Liver (tissue), 9 donors: ENCODE data around the gene GBA2. TPM values are rescaled to one million over a fixed set of nuclear protein-coding genes. Genes with fewer than 3 reads are reported as not detected.

Source experiments
- DNase-seq: peaks from one replicate; pipeline ENCODE4 v3.0.0-alpha.2; 2017; ENCODE audit warnings: low spot score
- H3K27ac ChIP-seq, 2 donors: one replicate each; pipeline ENCODE4 v1.7.0; 2013; ENCODE audit warnings: inconsistent platforms in 2 of 2, low read length in 2 of 2, control low read depth in 1 of 2, low read depth in 1 of 2, mild to moderate bottlenecking in 1 of 2
- H3K27me3 ChIP-seq, 4 donors: one replicate each; pipeline versions ENCODE4 v1.6.1 to v1.7.0; 2013; ENCODE audit warnings: low read length in 3 of 4, inconsistent platforms in 1 of 4, mild to moderate bottlenecking in 1 of 4, moderate library complexity in 1 of 4; ENCODE audit not compliant: control insufficient read depth in 4 of 4, insufficient read depth in 4 of 4
- H3K36me3 ChIP-seq, 4 donors: one replicate each; pipeline versions ENCODE4 v1.6.1 to v1.7.0; 2013; ENCODE audit warnings: low read length in 3 of 4, mild to moderate bottlenecking in 3 of 4, low read depth in 1 of 4, moderate library complexity in 1 of 4; ENCODE audit not compliant: control insufficient read depth in 4 of 4, insufficient read depth in 3 of 4
- H3K4me1 ChIP-seq, 4 donors: one replicate each; pipeline versions ENCODE4 v1.6.1 to v1.7.0; 2013; ENCODE audit warnings: low read length in 3 of 4, mild to moderate bottlenecking in 3 of 4, moderate library complexity in 1 of 4; ENCODE audit not compliant: control insufficient read depth in 4 of 4, insufficient read depth in 4 of 4
- H3K4me3 ChIP-seq, 3 donors: one replicate each; pipeline versions ENCODE4 v1.6.1 to v1.7.0; 2013; ENCODE audit warnings: low read length in 3 of 3, control low read depth in 1 of 3, low read depth in 1 of 3, mild to moderate bottlenecking in 1 of 3
- H3K9ac ChIP-seq, 2 donors: one replicate each; pipeline ENCODE4 v1.7.0; 2013; ENCODE audit warnings: low read length in 2 of 2, mild to moderate bottlenecking in 2 of 2, moderate library complexity in 2 of 2, control low read depth in 1 of 2, low read depth in 1 of 2
- H3K9me3 ChIP-seq, 4 donors: one replicate each; pipeline versions ENCODE4 v1.6.1 to v1.7.0; 2013; ENCODE audit warnings: low read length in 3 of 4; ENCODE audit not compliant: control insufficient read depth in 4 of 4
- ATF3 ChIP-seq: IDR thresholded peaks from 2 replicates; pipeline ENCODE4 v1.6.1; 2016; ENCODE audit warnings: antibody characterized with exemption
- CTCF ChIP-seq: fragments of 150-350 bp; IDR thresholded peaks from 2 replicates; pipeline ENCODE4 v1.5.1; 2017; ENCODE audit warnings: improper control_type of control experiment, low read depth, low read length; ENCODE audit not compliant: missing input control
- EGR1 ChIP-seq, 2 donors: IDR thresholded peaks; 2 replicates each; pipeline ENCODE4 v1.6.1; 2016 to 2018; ENCODE audit warnings: antibody characterized with exemption in 2 of 2, low read depth in 2 of 2
- FOXA1 ChIP-seq: IDR thresholded peaks from 2 replicates; pipeline ENCODE4 v1.6.1; 2016; ENCODE audit warnings: antibody characterized with exemption
- FOXA2 ChIP-seq: IDR thresholded peaks from 2 replicates; pipeline ENCODE4 v1.6.1; 2016; ENCODE audit warnings: antibody characterized with exemption
- GABPA ChIP-seq, 2 donors: IDR thresholded peaks in 1 of 2; conservative IDR thresholded peaks in 1 of 2; 2 replicates each; pipeline ENCODE4 v1.6.1; 2016; ENCODE audit warnings: antibody characterized with exemption in 2 of 2, mild to moderate bottlenecking in 1 of 2, moderate library complexity in 1 of 2
- HNF4A ChIP-seq, 2 donors: conservative IDR thresholded peaks; 2 replicates each; pipeline ENCODE4 v1.6.1; 2016; ENCODE audit warnings: antibody characterized with exemption in 2 of 2, mild to moderate bottlenecking in 2 of 2
- HNF4G ChIP-seq: IDR thresholded peaks from 2 replicates; pipeline ENCODE4 v1.6.1; 2016; ENCODE audit warnings: antibody characterized with exemption
- JUND ChIP-seq, 2 donors: IDR thresholded peaks; 2 replicates each; pipeline ENCODE4 v1.6.1; 2016; ENCODE audit warnings: antibody characterized with exemption in 2 of 2
- MAX ChIP-seq: IDR thresholded peaks from 2 replicates; pipeline ENCODE4 v1.6.1; 2016; ENCODE audit warnings: antibody characterized with exemption
- NR2F2 ChIP-seq: IDR thresholded peaks from 2 replicates; pipeline ENCODE4 v1.6.1; 2016; ENCODE audit warnings: antibody characterized with exemption
- RAD21 ChIP-seq, 2 donors: IDR thresholded peaks; 2 replicates each; pipeline ENCODE4 v1.6.1; 2016; ENCODE audit warnings: antibody characterized with exemption in 2 of 2, mild to moderate bottlenecking in 2 of 2
- REST ChIP-seq: IDR thresholded peaks from 2 replicates; pipeline ENCODE4 v1.6.1; 2016; ENCODE audit warnings: antibody characterized with exemption, mild to moderate bottlenecking
- RXRA ChIP-seq, 2 donors: IDR thresholded peaks; 2 replicates each; pipeline ENCODE4 v1.6.1; 2017 to 2018; ENCODE audit warnings: antibody characterized with exemption in 2 of 2, mild to moderate bottlenecking in 1 of 2
- SP1 ChIP-seq: IDR thresholded peaks from 2 replicates; pipeline ENCODE4 v1.6.1; 2018; ENCODE audit warnings: antibody characterized with exemption, mild to moderate bottlenecking
- TAF1 ChIP-seq: conservative IDR thresholded peaks from 2 replicates; pipeline ENCODE4 v1.6.1; 2016; ENCODE audit warnings: antibody characterized with exemption, mild to moderate bottlenecking
- YY1 ChIP-seq: IDR thresholded peaks from 2 replicates; pipeline ENCODE4 v1.6.1; 2016; ENCODE audit warnings: antibody characterized with exemption, mild to moderate bottlenecking
- ZBTB33 ChIP-seq: IDR thresholded peaks from 2 replicates; pipeline ENCODE4 v1.6.1; 2016; ENCODE audit warnings: antibody characterized with exemption
- WGBS: extraction: QIAGEN DNeasy Blood & Tissue Kit; methylation state at CpG from one replicate; pipeline ENCODE4 v1.1.7; 2013; 5-methylcytosine and 5-hydroxymethylcytosine counted together
- polyA plus RNA-seq, 2 donors: library from polyadenylated mRNA; stranded (reverse) in 1 of 2; unstranded in 1 of 2; fragments of 200-250 nt in 1 of 2; fragments of >200 nt in 1 of 2; fragmentation: Nextera tagmentation in 1 of 2; extraction: Ambion mirVana in 1 of 2; gene quantifications; one replicate each; pipeline versions ENCODE4 v1.2.1 to v1.2.3, GENCODE V29; 2013 to 2015
- total RNA-seq, 2 donors: library from RNA; depleted of rRNA; stranded (reverse); fragments of >200 nt; gene quantifications; one replicate each; pipeline ENCODE4 v1.2.3, GENCODE V29; 2014
- donor health status: healthy.
- donor health status: healthy.
- donor health status: healthy.
- donor health status: healthy.
- donor health status: healthy.

Gene GBA2
- total and polyA plus RNA-seq, 4 donors, result 24.1 to 65.3 (median 25.8) TPM

GRCh38 chr9:35738186-35738585, 10.8 kb downstream of the GBA2 start:
- no peaks in the 10 kb centered on the region for H3K9me3 ChIP-seq
- TF ChIP-seq HNF4A (conservative IDR thresholded peaks at IDR 0.05) (no peak), REST (no peak), ATF3 (no peak), FOXA1 (no peak), SP1 (no peak), JUND (IDR thresholded peaks at IDR 0.05) (no peak), EGR1 (IDR thresholded peaks at IDR 0.05; ENCODE audit: low read depth in 2 of 2) (no peak), ZBTB33 (no peak), TAF1 (no peak), GABPA (IDR thresholded peaks at IDR 0.05 in 1 of 2, conservative IDR thresholded peaks at IDR 0.05 in 1 of 2) (no peak), FOXA2 (no peak), RXRA (IDR thresholded peaks at IDR 0.05) (no peak), YY1 (no peak), CTCF (no peak), RAD21 (IDR thresholded peaks at IDR 0.05) (no peak), HNF4G (no peak), NR2F2 (no peak), MAX (no peak)
- no peaks in the 10 kb centered on the region for H3K27me3 ChIP-seq
- no peak overlapping the region for H3K27ac ChIP-seq
- WGBS, result 94% methylated on average over 4 of the region's 4 CpGs
- no peak overlapping the region for H3K9ac ChIP-seq
- DNase-seq, result no peak
- H3K4me3 ChIP-seq, result no peak overlapping the region
- peaks cover 2 to 12% (median 6%) of the 10 kb centered on the region in 4 donors for H3K4me1 ChIP-seq
- peaks cover 20 to 71% (median 59%) of the 10 kb centered on the region in 4 donors for H3K36me3 ChIP-seq
